GM19372 (cell line): ENCODE measurements around the gene RAPGEFL1.
A peak's percentile ranks its signal among the peaks of the same experiment; 100 is the strongest.
"Not testable (repeated sequence)": the region's sequence is repeated elsewhere in the genome, so short reads cannot be mapped to it uniquely, and the experiment has no call there.

ENCODE experiments used
- ATAC-seq: cut with Tn5 transposase; IDR thresholded peaks from one replicate; pipeline ENCODE4 v1.9.1; 2021; ENCODE audit warnings: mild to moderate bottlenecking, low read depth, moderate library complexity; ENCODE audit not compliant: unreplicated experiment

The RAPGEFL1 gene

GRCh38 chr17:40203131-40203530 lies 25.9 kb downstream of the RAPGEFL1 start:
- ATAC-seq: no peak

GRCh38 chr17:40206193-40206592 lies 28.9 kb downstream of the RAPGEFL1 start:
- not testable (repeated sequence) for ATAC-seq

- no peak for ATAC-seq
Measured at GRCh38 chr17:40209404-40210093, 32.3 kb downstream of the RAPGEFL1 start.

- ATAC-seq: not testable (repeated sequence)
Measured at GRCh38 chr17:40213914-40214313, 36.6 kb downstream of the RAPGEFL1 start.

GRCh38 chr17:40218006-40218739 lies 40.9 kb downstream of the RAPGEFL1 start:
- no peak for ATAC-seq

- ATAC-seq: peak; percentile 95
Measured at GRCh38 chr17:40218740-40219593, 41.7 kb downstream of the RAPGEFL1 start, which contains the start of gene WIPF2. Gene WIPF2 (plus strand): TSS chr17:40219304. CDS start chr17:40256460, 37,156 bp downstream.

- ATAC-seq: no peak
Measured at GRCh38 chr17:40219594-40220338, 42.5 kb downstream of the RAPGEFL1 start.

- ATAC-seq: no peak
Measured at GRCh38 chr17:40224718-40225550, 47.7 kb downstream of the RAPGEFL1 start.

GRCh38 chr17:40229146-40229545 lies 51.9 kb downstream of the RAPGEFL1 start:
- ATAC-seq: not testable (repeated sequence)

- ATAC-seq: no peak
Measured at GRCh38 chr17:40230670-40231069, 53.4 kb downstream of the RAPGEFL1 start.

- not testable (repeated sequence) for ATAC-seq
Measured at GRCh38 chr17:40231928-40232327, 54.7 kb downstream of the RAPGEFL1 start.

- ATAC-seq: no peak
Measured at GRCh38 chr17:40241252-40241834, 64.1 kb downstream of the RAPGEFL1 start.

GRCh38 chr17:40242774-40243173 lies 65.5 kb downstream of the RAPGEFL1 start:
- no peak for ATAC-seq

GRCh38 chr17:40243761-40244160 lies 66.5 kb downstream of the RAPGEFL1 start:
- no peak for ATAC-seq

- ATAC-seq: no peak
Measured at GRCh38 chr17:40244255-40244654, 67.0 kb downstream of the RAPGEFL1 start.
